Activated CD4-positive, alpha-beta memory T cell treated with anti-CD3 and anti-CD28 coated beads, Interleukin-2, amount 10 ng/mL, durations not matched to agents 7 days and 5 days (primary cell): Measurements from ENCODE around the gene HES5. TPM values are rescaled to one million over a fixed set of nuclear protein-coding genes. Genes with fewer than 3 reads are reported as not detected.

ENCODE experiments used
- CTCF ChIA-PET: fragments of 350-600 bp; sonication (Branson Sonifier 250); formaldehyde crosslinking; loops from one replicate; lab custom pipeline; 2021; ENCODE audit warnings: antibody characterized with exemption, inconsistent platforms; lab: Charles Lee
- POLR2A ChIA-PET: fragments of 350-600 bp; sonication (Branson Sonifier 250); formaldehyde crosslinking; loops from one replicate; lab custom pipeline; 2021; ENCODE audit warnings: antibody characterized with exemption; lab: Charles Lee
- DNase-seq: peaks from one replicate; pipeline ENCODE4 v3.0.0-alpha.2; 2020
- H3K27ac Mint-ChIP-seq: one replicate; pipeline ENCODE4 v1.8.0; 2021; ENCODE audit warnings: mild to moderate bottlenecking, mixed read lengths
- H3K27me3 Mint-ChIP-seq: one replicate; pipeline ENCODE4 v1.8.0; 2021; ENCODE audit warnings: mixed read lengths
- H3K36me3 Mint-ChIP-seq: one replicate; pipeline ENCODE4 v1.8.0; 2021; ENCODE audit warnings: low read depth, mixed read lengths
- H3K4me1 Mint-ChIP-seq: one replicate; pipeline ENCODE4 v1.8.0; 2021; ENCODE audit warnings: mixed read lengths
- H3K4me3 Mint-ChIP-seq: one replicate; pipeline ENCODE4 v1.8.0; 2021; ENCODE audit warnings: mild to moderate bottlenecking, mixed read lengths
- H3K9me3 Mint-ChIP-seq: one replicate; pipeline ENCODE4 v1.8.0; 2021; ENCODE audit warnings: mixed read lengths
- total RNA-seq, 2 experiments: library from RNA; stranded (reverse); gene quantifications; one replicate each; pipeline ENCODE4 v1.2.3, GENCODE V29; 2021

HES5 gene
- total RNA-seq, 2 experiments from 2014 or later: not detected

GRCh38 chr1:2534315-2534686, 4.2 kb upstream of the HES5 start:
- POLR2A ChIA-PET: interaction anchor here (1.6 to 13.2 kb wide), 3 partner anchors 9 to 51 kb away, joined by 5 to 228 read pairs (median 9); partner anchors contain the start of gene PRXL2B
- CTCF ChIA-PET: no interaction called here
- H3K36me3 Mint-ChIP-seq: no peaks in the 10 kb centered on the region
- peaks cover 4% of the 10 kb centered on the region for H3K4me1 Mint-ChIP-seq
- H3K27ac Mint-ChIP-seq: no peak overlapping the region
- peaks cover 35% of the 10 kb centered on the region for H3K27me3 Mint-ChIP-seq
- H3K4me3 Mint-ChIP-seq: no peak overlapping the region
- no peak for DNase-seq
- no peaks in the 10 kb centered on the region for H3K9me3 Mint-ChIP-seq

- H3K27ac Mint-ChIP-seq: no peak overlapping the region
- H3K9me3 Mint-ChIP-seq: no peaks in the 10 kb centered on the region
- ChIA-PET POLR2A (interaction anchor here (0.8 to 13.2 kb wide), 3 partner anchors 11 to 52 kb away, joined by 3 to 228 read pairs (median 9); partner anchors contain the start of genes PRXL2B and TNFRSF14), CTCF (interaction anchor here (1.1 kb wide), 1 partner anchor 117 kb away, joined by 3 read pairs; no protein-coding TSS in a partner anchor)
- no peaks in the 10 kb centered on the region for H3K36me3 Mint-ChIP-seq
- no peak for DNase-seq
- H3K27me3 Mint-ChIP-seq: peaks cover 42% of the 10 kb centered on the region
- no peak overlapping the region for H3K4me3 Mint-ChIP-seq
- peaks cover 11% of the 10 kb centered on the region for H3K4me1 Mint-ChIP-seq
Observed at GRCh38 chr1:2533365-2533764, 3.3 kb upstream of the HES5 start.

GRCh38 chr1:2532485-2533160, 2.6 kb upstream of the HES5 start:
- Mint-ChIP-seq H3K4me3 (no peak overlapping the region), H3K4me1 (peaks cover 11% of the 10 kb centered on the region), H3K36me3 (no peaks in the 10 kb centered on the region), H3K27me3 (peaks cover 45% of the 10 kb centered on the region), H3K27ac (no peak overlapping the region), H3K9me3 (no peaks in the 10 kb centered on the region)
- POLR2A ChIA-PET: interaction anchor here (0.8 to 13.2 kb wide), 3 partner anchors 12 to 53 kb away, joined by 3 to 228 read pairs (median 9); partner anchors contain the start of genes PRXL2B and TNFRSF14
- DNase-seq: no peak
- CTCF ChIA-PET: no interaction called here

- ChIA-PET POLR2A (interaction anchor here (3.2 to 13.2 kb wide), 2 partner anchors 13 to 26 kb away, joined by 15 to 228 read pairs; partner anchors contain the start of gene TNFRSF14), CTCF (interaction anchor here (1.0 kb wide), 1 partner anchor 117 kb away, joined by 3 read pairs; no protein-coding TSS in a partner anchor)
- Mint-ChIP-seq H3K36me3 (no peaks in the 10 kb centered on the region), H3K27ac (no peak overlapping the region), H3K4me1 (peaks cover 21% of the 10 kb centered on the region), H3K9me3 (no peaks in the 10 kb centered on the region), H3K4me3 (no peak overlapping the region), H3K27me3 (peaks cover 42% of the 10 kb centered on the region)
- DNase-seq: no peak
Observed at GRCh38 chr1:2530513-2531361, 674 bp upstream of the HES5 start.

DNA sequence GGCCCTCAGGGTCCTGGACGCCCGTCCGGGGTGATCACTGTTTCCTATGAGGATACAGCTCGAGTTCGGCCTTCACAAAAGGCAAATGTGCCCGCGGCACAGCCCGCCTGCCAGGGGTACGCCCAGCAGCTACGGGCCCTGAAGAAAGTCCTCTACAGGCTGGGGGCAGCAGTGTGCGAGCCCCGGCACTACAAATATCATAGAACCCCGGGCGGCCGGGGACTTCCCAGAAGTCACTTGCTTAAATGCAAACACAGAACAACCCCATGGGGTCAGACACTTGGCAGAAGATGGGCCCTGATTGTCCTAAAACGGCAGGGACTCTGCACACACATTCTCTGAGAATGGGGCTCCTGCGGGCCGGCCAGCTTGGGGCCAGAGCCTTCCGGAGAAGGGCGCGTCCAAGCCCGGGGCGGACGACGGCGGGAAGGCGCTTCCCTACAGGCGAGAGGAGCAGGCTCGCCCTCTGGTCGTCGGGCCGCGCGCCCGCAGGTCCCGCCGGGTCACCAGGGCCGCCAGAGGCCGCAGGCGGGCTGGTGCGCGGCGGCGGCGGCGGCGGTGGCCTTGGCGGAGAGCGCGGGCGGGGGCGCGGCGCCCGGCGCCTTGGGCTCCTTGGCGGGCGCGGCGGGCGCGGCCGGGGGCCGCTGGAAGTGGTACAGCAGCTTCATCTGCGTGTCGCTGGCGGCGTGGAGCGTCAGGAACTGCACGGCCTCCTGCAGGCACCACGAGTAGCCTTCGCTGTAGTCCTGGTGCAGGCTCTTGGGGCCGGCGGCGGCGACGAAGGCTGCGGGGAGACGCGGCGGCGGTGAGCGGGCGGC, 888 bp downstream of the HES5 start:
- peak; percentile 37 for DNase-seq
- H3K27ac Mint-ChIP-seq: no peak overlapping the region
- POLR2A ChIA-PET: interaction anchor here (1.6 to 13.2 kb wide), 3 partner anchors 15 to 56 kb away, joined by 5 to 228 read pairs (median 15); partner anchors contain the start of gene TNFRSF14
- peaks cover 31% of the 10 kb centered on the region for H3K4me1 Mint-ChIP-seq
- H3K4me3 Mint-ChIP-seq: peak overlapping the region; percentile 50
- H3K9me3 Mint-ChIP-seq: no peaks in the 10 kb centered on the region
- CTCF ChIA-PET: no interaction called here
- H3K36me3 Mint-ChIP-seq: peaks cover 9% of the 10 kb centered on the region
- H3K27me3 Mint-ChIP-seq: peaks cover 36% of the 10 kb centered on the region

GRCh38 chr1:2528611-2528965, 1.5 kb downstream of the HES5 start:
- no peak for DNase-seq
- peaks cover 32% of the 10 kb centered on the region for H3K27me3 Mint-ChIP-seq
- H3K4me1 Mint-ChIP-seq: peaks cover 37% of the 10 kb centered on the region
- H3K27ac Mint-ChIP-seq: peak overlapping the region; percentile 35
- ChIA-PET POLR2A (interaction anchor here (1.6 to 13.2 kb wide), 3 partner anchors 16 to 57 kb away, joined by 5 to 228 read pairs (median 15); partner anchors contain the start of gene TNFRSF14), CTCF (no interaction called here)
- H3K9me3 Mint-ChIP-seq: no peaks in the 10 kb centered on the region
- H3K4me3 Mint-ChIP-seq: no peak overlapping the region
- peaks cover 12% of the 10 kb centered on the region for H3K36me3 Mint-ChIP-seq

DNA sequence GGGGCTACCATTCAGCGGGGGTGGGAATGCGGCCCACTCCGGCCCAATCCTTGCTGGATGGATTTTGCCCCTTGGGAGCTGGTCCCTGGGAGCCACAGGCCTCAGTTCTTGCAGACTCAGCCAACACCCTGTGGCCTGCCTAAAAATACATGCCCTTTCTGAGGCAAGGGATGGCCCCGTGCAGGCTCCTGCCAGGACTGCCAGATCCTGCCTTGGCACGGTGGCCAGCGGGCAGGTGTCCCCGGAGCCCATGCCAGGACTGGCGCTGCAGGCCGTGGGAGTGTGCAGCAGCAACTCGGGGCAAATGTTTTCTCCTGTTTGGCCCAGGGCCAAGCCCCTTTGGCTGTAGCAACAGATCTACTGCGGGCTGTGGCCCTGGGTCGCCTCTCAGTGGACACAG, 2.0 kb downstream of the HES5 start:
- H3K9me3 Mint-ChIP-seq: no peaks in the 10 kb centered on the region
- DNase-seq: no peak
- peaks cover 43% of the 10 kb centered on the region for H3K4me1 Mint-ChIP-seq
- H3K36me3 Mint-ChIP-seq: peaks cover 17% of the 10 kb centered on the region
- ChIA-PET CTCF (no interaction called here), POLR2A (interaction anchor here (5.2 to 13.2 kb wide), 2 partner anchors 16 to 28 kb away, joined by 34 to 228 read pairs; partner anchors contain the start of gene TNFRSF14)
- no peak overlapping the region for H3K4me3 Mint-ChIP-seq
- H3K27me3 Mint-ChIP-seq: peaks cover 29% of the 10 kb centered on the region
- no peak overlapping the region for H3K27ac Mint-ChIP-seq

DNA sequence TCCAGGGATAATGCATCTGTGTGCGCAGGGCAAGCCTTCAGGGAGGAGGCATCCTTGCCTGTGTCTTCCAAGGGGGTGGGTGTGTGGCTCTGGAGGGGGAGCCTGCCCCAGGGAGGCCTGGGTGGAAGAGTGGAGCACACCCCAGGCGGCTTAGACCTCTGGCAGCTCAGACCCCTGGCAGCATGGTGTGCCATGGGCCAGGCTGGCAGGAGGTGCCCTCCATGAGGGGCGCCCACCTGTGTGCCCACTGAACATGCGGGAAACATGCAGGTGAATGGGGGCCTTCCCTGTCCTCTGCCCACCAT, 2.6 kb downstream of the HES5 start:
- no peaks in the 10 kb centered on the region for H3K9me3 Mint-ChIP-seq
- no peak overlapping the region for H3K4me3 Mint-ChIP-seq
- DNase-seq: no peak
- ChIA-PET CTCF (interaction anchor here (2.3 kb wide), 1 partner anchor 112 kb away, joined by 14 read pairs; no protein-coding TSS in a partner anchor), POLR2A (interaction anchor here (5.2 to 13.2 kb wide), 2 partner anchors 17 to 28 kb away, joined by 34 to 228 read pairs; partner anchors contain the start of gene TNFRSF14)
- H3K27ac Mint-ChIP-seq: no peak overlapping the region
- H3K4me1 Mint-ChIP-seq: peaks cover 48% of the 10 kb centered on the region
- peaks cover 22% of the 10 kb centered on the region for H3K36me3 Mint-ChIP-seq
- peaks cover 27% of the 10 kb centered on the region for H3K27me3 Mint-ChIP-seq

GRCh38 chr1:2526824-2527555, 3.1 kb downstream of the HES5 start:
- H3K4me3 Mint-ChIP-seq: peak overlapping the region; percentile 34
- H3K4me1 Mint-ChIP-seq: peaks cover 51% of the 10 kb centered on the region
- H3K27ac Mint-ChIP-seq: no peak overlapping the region
- no peaks in the 10 kb centered on the region for H3K9me3 Mint-ChIP-seq
- CTCF ChIA-PET: interaction anchor here (1.2 to 4.2 kb wide), 5 partner anchors 15 to 112 kb away, joined by 3 to 81 read pairs (median 14); partner anchors contain the start of genes PRXL2B and TNFRSF14
- DNase-seq: peak; percentile 63
- peaks cover 25% of the 10 kb centered on the region for H3K27me3 Mint-ChIP-seq
- H3K36me3 Mint-ChIP-seq: peaks cover 26% of the 10 kb centered on the region
- POLR2A ChIA-PET: interaction anchor here (1.1 to 13.2 kb wide), 8 partner anchors 17 to 226 kb away, joined by 3 to 228 read pairs (median 8); partner anchors contain the start of genes MORN1, PEX10, PRXL2B and RER1

DNA sequence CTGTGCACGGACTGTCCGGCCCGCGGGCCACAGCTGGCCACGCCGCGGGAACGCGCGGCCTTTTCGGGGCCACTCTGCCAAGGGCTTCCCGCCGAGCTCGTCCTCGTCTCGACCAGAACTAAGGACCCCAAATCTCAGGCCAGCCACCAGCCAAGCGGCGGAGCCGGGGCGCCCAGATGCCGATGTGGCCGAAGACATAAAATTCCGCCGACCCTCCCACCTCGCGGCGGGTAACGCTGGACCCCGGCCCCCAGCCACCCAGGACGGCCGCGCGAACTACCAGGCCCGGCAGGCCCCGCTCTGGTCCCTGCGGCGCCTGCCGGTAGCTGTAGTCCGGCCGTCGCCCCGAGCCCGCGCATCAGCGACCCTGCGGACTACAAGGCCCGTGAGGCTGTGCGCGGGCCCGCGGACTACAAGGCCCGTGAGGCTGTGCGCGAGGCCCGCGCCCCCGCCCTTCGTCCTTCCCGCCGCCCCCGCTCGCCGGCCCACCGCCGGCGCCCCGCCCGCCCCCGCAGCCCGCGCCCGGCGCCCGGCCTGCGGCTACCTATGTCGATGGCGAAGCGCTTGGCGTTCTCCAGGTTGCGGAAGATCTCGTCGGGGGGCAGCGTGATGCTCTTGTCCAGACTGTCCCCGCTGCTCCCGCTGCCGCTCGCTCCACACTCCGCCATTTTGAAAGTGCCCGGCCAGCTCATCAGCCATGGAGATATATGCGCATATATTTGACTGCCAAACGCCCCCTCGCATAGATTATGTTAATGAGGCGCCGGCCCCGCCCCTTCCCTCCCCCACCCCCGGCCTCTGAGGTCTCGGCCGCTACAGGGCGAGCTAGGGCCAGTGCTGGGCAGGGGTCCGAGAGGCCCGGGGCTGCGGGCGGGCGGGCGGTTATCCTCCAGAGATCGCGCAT, 3.9 kb downstream of the HES5 start, which contains the start of gene PANK4:
Gene PANK4, minus strand, starts transcription at position 677 of the 904 bp plus-strand sequence. Its CDS starts 9 bp downstream, at position 668.
- Mint-ChIP-seq H3K9me3 (no peaks in the 10 kb centered on the region), H3K36me3 (peaks cover 30% of the 10 kb centered on the region), H3K27me3 (peaks cover 21% of the 10 kb centered on the region), H3K4me3 (peak within 1 kb of the TSS; percentile 80), H3K4me1 (peaks cover 51% of the 10 kb centered on the region), H3K27ac (peak within 1 kb of the TSS; percentile 93)
- ChIA-PET CTCF (interaction anchor here (0.8 to 4.2 kb wide), 7 partner anchors 15 to 617 kb away, joined by 3 to 81 read pairs (median 3); partner anchors contain the start of genes PRXL2B and TNFRSF14), POLR2A (interaction anchor here (0.6 to 13.2 kb wide), 14 partner anchors 8 to 271 kb away, joined by 3 to 228 read pairs (median 6); partner anchors contain the start of genes MORN1, PEX10, PRXL2B and RER1)
- peak; percentile 93 for DNase-seq
